PC-9 (cell line): ENCODE data around the gene ASIC4. TPM values are rescaled to one million over a fixed set of nuclear protein-coding genes. Genes with fewer than 3 reads are reported as not detected.

Experiments
- BruUV-seq: library from RNA; stranded (reverse); fragments of 400-500 nt; replicated peaks from 2 replicates; lab custom pipeline; 2021; lab: Mats Ljungman, UMichigan
- CTCF ChIA-PET: fragments of 300-600 bp; sonication (Branson Sonifier 250); formaldehyde crosslinking; loops from one replicate; lab custom pipeline; 2022; ENCODE audit warnings: antibody characterized with exemption; lab: Charles Lee
- POLR2A ChIA-PET: fragments of 300-600 bp; sonication (Branson Sonifier 250); formaldehyde crosslinking; loops from one replicate; lab custom pipeline; 2022; ENCODE audit warnings: antibody characterized with exemption; ENCODE audit not compliant: unreplicated experiment; lab: Charles Lee
- DNase-seq, 2 experiments: peaks; one replicate each; pipeline versions ENCODE4 v3.0.0 to v3.0.0-alpha.2; 2015 to 2022; ENCODE audit warnings: mixed read lengths in 1 of 2
- H2AFZ ChIP-seq: fragments of 200-600 bp; sonication (generic); 2 replicates; pipeline ENCODE4 v1.8.1; 2017; ENCODE audit warnings: antibody characterized with exemption
- H3F3A ChIP-seq: fragments of 200-600 bp; sonication (generic); 2 replicates; pipeline ENCODE4 v1.8.1; 2017; ENCODE audit warnings: antibody characterized with exemption, mild to moderate bottlenecking, low read depth; ENCODE audit not compliant: insufficient read depth
- H3K27ac ChIP-seq: fragments of 200-600 bp; sonication (generic); 2 replicates; pipeline ENCODE4 v1.6.1; 2016; ENCODE audit warnings: mixed run types
- H3K27me3 ChIP-seq: fragments of 200-600 bp; sonication (generic); 2 replicates; pipeline ENCODE4 v1.6.1; 2016; ENCODE audit warnings: low read depth, mixed run types; ENCODE audit not compliant: insufficient read depth
- H3K36me3 ChIP-seq: fragments of 200-600 bp; sonication (generic); 2 replicates; pipeline ENCODE4 v1.6.1; 2016; ENCODE audit warnings: low read depth, mixed run types
- H3K4me1 ChIP-seq: fragments of 200-600 bp; sonication (generic); replicated peaks from 2 replicates; pipeline ENCODE4 v1.6.1; 2016; ENCODE audit warnings: mixed run types; ENCODE audit not compliant: insufficient read depth
- H3K4me2 ChIP-seq: fragments of 200-600 bp; sonication (generic); 2 replicates; pipeline ENCODE4 v1.6.1; 2017; ENCODE audit warnings: mixed run types
- H3K4me3 ChIP-seq: fragments of 200-600 bp; sonication (generic); 2 replicates; pipeline ENCODE4 v1.6.1; 2016; ENCODE audit warnings: mixed run types
- H3K79me2 ChIP-seq: fragments of 200-600 bp; sonication (generic); 2 replicates; pipeline ENCODE4 v1.6.1; 2017; ENCODE audit warnings: low read depth, mixed run types
- H3K9me2 ChIP-seq: fragments of 200-600 bp; sonication (generic); 2 replicates; pipeline ENCODE4 v1.8.1; 2017; ENCODE audit warnings: mild to moderate bottlenecking; ENCODE audit not compliant: insufficient read depth
- H3K9me3 ChIP-seq: fragments of 200-600 bp; sonication (generic); 2 replicates; pipeline ENCODE4 v1.8.1; 2016; ENCODE audit warnings: low read depth; ENCODE audit not compliant: insufficient read depth
- H4K20me1 ChIP-seq: fragments of 200-600 bp; sonication (generic); 2 replicates; pipeline ENCODE4 v1.8.1; 2017; ENCODE audit not compliant: insufficient read depth
- EZH2 ChIP-seq: fragments of 200-600 bp; sonication (generic); IDR thresholded peaks from 2 replicates; pipeline ENCODE4 v1.8.0; 2017; ENCODE audit warnings: antibody characterized with exemption, low read depth
- intact Hi-C: fragments of 100-400 bp; cut with micrococcal nuclease; formaldehyde crosslinking; loops from one replicate; pipeline ENCODE4 v1.10.0; 2022; ENCODE audit not compliant: unreplicated experiment
- total RNA-seq: library from RNA; stranded (reverse); gene quantifications from 2 replicates; pipeline ENCODE4 v1.2.3, GENCODE V29; 2021
- TF ChIP-seq, protein P1 (sequence below): fragments of 200-600 bp; sonication (generic); conservative IDR thresholded peaks from 2 replicates; pipeline ENCODE4 v1.6.1; 2017; ENCODE audit warnings: mixed run types, antibody characterized with exemption, mild to moderate bottlenecking, moderate library complexity

ASIC4 gene
- total RNA-seq, 1 experiment from 2014 or later, result 0.22 TPM

DNA sequence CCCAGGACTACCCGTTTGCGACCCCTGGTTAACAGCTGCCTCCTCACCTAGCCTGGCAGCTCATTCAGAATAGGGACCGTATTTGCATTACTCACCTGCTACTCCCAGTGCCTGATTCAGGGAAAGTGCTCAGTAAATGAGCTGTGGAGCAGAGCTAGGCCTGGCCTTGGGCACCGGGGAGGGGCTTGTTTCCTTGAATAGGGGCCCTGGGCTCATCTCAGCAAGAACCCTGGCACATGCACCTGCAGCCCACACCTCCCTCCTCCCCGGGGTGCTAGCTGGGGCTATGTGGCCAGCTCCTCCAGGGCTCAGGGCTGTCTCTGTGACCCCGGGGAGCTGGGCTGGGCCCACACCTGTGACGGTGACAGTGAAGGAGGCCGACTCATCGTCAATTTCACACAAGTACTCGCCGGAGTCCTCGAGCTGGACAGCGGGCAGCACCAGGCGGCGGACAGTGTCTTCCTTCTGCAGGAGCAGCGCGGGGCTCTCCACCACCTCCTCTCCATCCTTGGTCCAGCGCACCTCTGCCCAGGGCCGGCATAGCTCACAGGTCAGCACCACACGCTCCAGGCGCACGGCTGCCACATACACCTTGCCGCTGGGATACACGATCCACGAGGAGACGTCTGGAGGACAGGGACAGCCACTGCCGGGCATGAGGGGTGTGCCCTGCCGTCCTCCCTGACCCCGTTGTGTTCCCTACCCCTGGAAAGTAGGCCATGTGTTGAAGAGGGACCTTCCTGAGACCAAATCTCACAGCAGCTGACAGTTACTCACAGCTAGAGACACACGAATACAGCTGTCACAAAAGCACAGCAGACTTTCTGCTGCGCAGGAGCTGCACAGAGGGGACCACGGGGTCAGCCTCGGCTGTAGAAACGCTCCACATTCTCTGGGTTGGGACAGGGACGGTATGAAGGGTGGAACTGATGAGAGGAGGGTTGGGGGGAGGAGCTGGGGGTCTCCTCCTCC, 48.1 kb downstream of the ASIC4 start:
- Histone ChIP-seq H3K79me2 (no peaks in the 10 kb centered on the region), H4K20me1 (no peaks in the 10 kb centered on the region), H3K4me2 (no peak overlapping the region), H3K9me2 (no peaks in the 10 kb centered on the region), H3K4me1 (no peaks in the 10 kb centered on the region), H3K9me3 (no peaks in the 10 kb centered on the region), H2AFZ (no peak overlapping the region), H3K36me3 (no peaks in the 10 kb centered on the region), H3F3A (no peaks in the 10 kb centered on the region), H3K27me3 (no peaks in the 10 kb centered on the region), H3K27ac (no peak overlapping the region), H3K4me3 (no peak overlapping the region)
- BruUV-seq, result no TSS peak
- TF ChIP-seq EZH2, result no peak
- TF ChIP-seq, protein P1, sequence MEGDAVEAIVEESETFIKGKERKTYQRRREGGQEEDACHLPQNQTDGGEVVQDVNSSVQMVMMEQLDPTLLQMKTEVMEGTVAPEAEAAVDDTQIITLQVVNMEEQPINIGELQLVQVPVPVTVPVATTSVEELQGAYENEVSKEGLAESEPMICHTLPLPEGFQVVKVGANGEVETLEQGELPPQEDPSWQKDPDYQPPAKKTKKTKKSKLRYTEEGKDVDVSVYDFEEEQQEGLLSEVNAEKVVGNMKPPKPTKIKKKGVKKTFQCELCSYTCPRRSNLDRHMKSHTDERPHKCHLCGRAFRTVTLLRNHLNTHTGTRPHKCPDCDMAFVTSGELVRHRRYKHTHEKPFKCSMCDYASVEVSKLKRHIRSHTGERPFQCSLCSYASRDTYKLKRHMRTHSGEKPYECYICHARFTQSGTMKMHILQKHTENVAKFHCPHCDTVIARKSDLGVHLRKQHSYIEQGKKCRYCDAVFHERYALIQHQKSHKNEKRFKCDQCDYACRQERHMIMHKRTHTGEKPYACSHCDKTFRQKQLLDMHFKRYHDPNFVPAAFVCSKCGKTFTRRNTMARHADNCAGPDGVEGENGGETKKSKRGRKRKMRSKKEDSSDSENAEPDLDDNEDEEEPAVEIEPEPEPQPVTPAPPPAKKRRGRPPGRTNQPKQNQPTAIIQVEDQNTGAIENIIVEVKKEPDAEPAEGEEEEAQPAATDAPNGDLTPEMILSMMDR, result no peak
- POLR2A ChIA-PET, result interaction anchor here (0.5 kb wide), 1 partner anchor 35 kb away, joined by 3 read pairs; no protein-coding TSS in a partner anchor
- CTCF ChIA-PET, result interaction anchor here (0.5 to 1.2 kb wide), 3 partner anchors 10 to 48 kb away, joined by 3 to 6 read pairs (median 3); partner anchors contain the start of gene ASIC4
- DNase-seq, result no peak
- intact Hi-C loops, result no loop called here

DNA sequence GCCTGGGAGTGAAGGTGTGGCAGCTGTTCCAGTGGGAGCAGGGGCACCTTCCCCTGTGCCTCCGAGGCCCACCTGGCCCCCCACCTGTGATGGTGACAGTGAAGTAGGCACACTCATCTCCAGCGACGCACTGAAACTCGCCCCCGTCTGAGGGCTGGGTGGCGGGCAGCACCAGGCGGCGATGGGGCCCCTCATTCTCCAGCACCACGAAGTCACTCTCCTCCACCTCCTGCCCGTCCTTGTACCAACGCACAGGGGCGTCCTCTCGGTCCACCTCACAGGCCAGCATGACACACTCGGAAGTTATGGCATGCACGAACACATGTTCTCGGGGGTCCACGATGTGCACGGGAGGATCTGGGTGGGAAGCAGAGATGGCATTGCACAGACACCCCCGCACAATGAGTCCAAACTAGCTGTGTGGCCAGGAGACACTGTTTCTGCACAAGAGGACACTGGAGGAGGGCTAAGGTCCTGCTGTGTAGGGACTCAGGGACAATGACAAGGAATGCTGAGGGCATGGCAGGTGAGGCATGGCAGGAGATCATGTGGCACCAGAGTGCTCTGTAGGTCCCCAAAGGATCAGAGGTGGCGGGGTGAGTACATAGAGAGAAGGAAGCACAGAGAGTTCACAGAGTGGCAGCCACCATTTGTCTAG, 49.1 kb downstream of the ASIC4 start:
- BruUV-seq, result no TSS peak
- Histone ChIP-seq H3K9me3 (no peaks in the 10 kb centered on the region), H3K9me2 (no peaks in the 10 kb centered on the region), H2AFZ (no peak overlapping the region), H3K4me2 (no peak overlapping the region), H4K20me1 (no peaks in the 10 kb centered on the region), H3K79me2 (no peaks in the 10 kb centered on the region), H3K27ac (no peak overlapping the region), H3K4me3 (no peak overlapping the region), H3F3A (0 out of 2 replicates have a peak, but pooled peaks cover 1% of the 10 kb centered on the region), H3K36me3 (no peaks in the 10 kb centered on the region), H3K4me1 (peaks cover 3% of the 10 kb centered on the region), H3K27me3 (no peaks in the 10 kb centered on the region)
- TF ChIP-seq, protein P1, result no peak
- TF ChIP-seq EZH2, result no peak
- intact Hi-C loops, result no loop called here
- POLR2A ChIA-PET, result no interaction called here
- no peak for DNase-seq
- CTCF ChIA-PET, result no interaction called here
